Fibroblast of the conjunctiva (primary cell): ENCODE measurements around the gene UGCG.
"Not testable (repeated sequence)": the region's sequence is repeated elsewhere in the genome, so short reads cannot be mapped to it uniquely, and the experiment has no call there.

Source experiments
- DNase-seq: peaks from one replicate; pipeline ENCODE4 v3.0.0-alpha.2; 2010; ENCODE audit warnings: low read depth

The UGCG gene

DNA sequence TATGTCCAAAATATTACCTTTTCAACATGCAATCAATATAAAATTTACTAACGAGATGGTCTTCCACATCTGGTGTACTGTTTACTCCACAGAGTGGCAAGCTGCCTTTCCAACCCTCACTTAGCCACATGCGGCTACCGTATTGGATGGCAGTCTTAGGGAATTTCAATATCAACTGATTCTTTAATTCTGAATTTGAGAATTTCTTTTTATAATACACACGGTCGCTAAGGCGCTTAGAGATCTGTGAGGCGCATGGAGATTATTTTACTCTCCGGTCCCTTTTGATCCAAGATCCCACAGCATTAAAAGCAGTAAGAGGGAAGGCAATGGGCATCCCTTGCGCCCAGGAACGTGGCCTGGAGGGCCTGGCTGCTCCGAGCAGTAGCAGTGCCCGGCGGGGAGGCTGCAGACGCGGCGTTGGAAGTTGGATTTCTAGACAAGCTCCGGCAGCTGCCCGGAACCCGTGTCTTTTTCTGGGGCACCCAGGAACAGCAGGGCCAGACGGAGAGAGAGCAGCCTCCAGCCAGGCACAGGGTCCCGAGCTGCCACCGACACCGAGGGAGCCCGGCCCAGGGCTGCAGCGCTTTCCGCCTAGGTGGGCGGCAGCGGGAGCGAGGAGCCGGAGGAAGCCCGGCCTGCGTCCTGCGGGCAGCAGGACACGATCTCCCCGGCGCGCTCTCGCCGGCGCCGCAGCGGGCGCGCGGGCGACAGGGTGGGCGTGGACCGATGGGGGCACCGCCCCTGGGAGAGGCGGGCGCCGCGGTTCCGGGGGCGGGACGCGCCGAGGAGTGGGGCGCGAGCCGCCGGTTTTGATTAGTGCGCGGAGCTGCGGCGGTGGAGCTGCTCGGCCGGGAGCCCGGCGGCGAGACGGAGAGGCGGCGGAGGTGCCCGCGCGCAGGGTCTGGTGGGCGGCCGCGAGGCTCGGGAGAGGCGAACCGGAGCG is at the start of gene UGCG:
Gene UGCG (plus strand): TSS at position 819 of the 946 bp plus-strand sequence. CDS start 402 bp downstream, outside the sequence.
- peak; percentile 76 for DNase-seq

GRCh38 chr9:111851553-111851952 is 45.1 kb upstream of the UGCG start:
- no peak for DNase-seq

GRCh38 chr9:111852291-111852690 is 44.3 kb upstream of the UGCG start:
- DNase-seq, result no peak

DNA sequence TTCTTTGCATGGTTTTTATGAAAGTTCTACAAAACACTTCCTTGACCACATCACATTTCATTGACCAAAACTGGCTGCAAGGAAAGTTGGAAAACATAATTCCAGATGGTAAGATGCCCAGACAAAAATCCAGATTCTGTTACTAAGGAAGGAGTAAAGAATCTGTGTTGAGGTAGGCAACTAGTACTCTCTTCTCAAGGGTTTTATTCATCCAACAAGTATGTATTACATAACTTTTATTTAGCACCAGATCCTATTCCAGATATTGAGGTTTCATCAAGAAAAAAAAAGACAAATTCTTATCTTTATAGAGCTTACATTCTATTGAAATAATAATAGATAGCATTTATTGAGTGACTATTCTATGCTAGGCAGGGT is 43.2 kb upstream of the UGCG start:
- DNase-seq, result no peak

- no peak for DNase-seq
Measured at GRCh38 chr9:111854799-111855198, 41.8 kb upstream of the UGCG start.

DNA sequence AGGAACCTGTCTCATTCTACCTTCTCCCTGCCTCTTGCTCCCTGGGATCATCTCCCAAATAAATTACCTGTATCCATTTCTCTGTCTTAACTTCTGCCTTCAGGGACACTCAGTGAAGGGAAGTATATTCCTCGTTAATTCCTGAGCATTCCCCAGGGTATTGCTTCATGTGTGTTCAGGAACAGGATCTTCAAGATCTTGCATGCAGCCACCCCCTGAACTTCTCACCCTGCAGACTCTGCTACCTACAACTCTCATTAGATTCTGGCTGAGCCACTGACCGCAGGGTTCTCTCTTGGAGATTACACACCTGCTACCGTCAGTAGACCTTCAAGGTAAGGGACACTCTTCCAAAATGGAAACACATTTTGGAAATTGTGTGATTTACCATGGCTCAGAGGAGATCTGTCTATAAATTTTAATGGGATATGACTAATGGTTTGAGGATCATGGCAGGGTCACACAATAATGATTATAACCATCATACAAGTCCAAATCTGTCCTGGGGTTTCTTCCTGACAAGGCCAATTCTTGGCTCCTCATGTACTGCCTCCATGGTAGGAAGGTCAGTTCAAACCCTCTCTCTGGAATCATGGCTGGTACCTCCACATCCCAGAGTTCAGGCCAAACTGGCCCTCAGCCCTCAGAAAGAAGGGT is 38.9 kb upstream of the UGCG start:
- DNase-seq, result no peak

GRCh38 chr9:111860443-111860842 is 36.2 kb upstream of the UGCG start:
- no peak for DNase-seq

DNA sequence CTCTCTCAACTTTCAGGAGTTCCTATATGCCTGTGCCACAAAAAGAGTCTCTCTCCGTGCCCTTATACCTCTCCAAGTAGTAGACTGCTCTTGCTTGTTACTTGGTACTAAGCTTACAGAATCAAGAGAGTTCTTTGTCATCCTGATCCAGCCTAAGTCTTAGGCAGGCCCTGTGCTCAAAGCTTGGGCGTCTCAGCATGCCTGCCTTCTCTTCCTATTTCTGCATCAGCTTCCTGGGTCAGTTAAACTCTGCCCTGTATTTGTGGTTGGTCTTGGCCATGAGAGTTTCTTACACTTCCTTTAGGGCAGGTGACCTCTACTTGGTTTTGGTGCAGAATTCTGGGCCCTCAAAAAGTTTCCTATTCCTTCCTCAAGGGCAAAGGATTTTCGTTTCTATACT is 33.0 kb upstream of the UGCG start:
- no peak for DNase-seq

DNA sequence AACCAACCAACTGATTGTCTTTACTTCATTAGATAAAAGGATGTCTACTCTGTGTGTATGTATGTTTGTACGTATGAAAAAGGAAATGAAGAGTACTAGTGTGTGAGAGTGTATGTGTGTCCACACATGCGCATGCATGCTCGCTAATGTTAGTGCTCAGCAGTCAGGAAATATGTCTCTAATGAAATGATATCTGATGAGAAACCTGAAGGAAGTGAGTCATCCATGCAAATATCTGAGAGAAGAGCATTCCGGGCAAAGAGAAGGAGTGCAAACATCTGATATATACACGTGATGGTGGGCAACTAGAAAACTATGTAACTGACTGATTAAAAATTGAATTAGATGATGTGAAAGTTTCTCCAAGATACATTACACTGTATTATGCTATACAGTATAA is 29.6 kb upstream of the UGCG start:
- DNase-seq, result no peak

DNA sequence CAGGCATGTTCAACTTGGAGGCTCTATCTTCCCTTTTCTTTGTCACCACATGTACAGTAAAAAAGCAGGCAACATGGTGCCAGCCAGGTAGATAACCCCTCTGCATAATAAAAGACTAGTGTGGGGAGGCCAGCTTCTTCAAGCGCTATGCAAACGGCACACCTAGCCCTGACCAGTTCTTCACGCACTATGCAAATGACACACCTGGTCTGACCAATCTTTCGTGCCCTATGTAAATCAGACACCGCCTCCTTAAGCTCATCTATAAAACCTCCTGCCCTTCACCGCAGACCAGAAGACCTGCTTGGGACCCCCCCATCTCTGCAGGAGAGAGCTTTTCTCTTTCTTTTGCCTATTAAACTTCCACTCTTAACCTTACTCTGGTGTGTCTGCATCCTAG is 28.1 kb upstream of the UGCG start:
- DNase-seq, result no peak

DNA sequence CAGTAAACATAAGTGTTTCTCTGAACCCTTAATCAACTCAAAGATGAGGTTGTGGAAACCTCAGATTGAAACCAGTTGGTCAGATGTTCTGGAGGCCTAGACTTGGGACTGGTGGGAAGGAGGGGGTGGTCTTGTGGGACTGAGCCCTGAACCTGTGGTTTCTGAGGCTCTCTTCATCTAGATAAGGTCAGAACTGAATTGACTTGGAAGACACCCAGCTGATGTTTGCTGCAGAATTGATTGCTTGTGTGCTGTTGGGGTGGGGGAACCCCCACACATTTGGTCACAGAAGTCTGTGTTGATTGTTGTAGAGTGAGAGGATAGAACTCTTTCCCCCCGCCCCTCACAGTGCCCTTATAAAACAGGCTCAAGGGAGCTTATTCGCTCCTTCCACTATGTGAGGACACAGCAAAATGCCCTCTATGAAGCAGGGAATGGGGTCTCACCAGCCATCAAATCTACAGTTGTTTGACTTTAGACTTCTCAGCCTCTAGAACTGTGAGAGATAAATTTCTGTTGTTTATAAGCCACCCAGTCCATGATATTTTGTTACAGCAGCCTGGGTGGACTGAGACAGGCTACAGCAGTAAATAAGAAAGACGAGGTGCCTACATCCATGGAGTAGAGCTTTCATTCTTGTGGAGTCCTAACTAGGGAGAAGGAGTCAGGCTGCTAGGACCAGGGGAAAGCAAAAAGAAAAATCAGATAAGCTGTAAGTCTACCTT is 25.7 kb upstream of the UGCG start:
- no peak for DNase-seq

GRCh38 chr9:111871499-111871855 is 25.1 kb upstream of the UGCG start:
- DNase-seq, result no peak

DNA sequence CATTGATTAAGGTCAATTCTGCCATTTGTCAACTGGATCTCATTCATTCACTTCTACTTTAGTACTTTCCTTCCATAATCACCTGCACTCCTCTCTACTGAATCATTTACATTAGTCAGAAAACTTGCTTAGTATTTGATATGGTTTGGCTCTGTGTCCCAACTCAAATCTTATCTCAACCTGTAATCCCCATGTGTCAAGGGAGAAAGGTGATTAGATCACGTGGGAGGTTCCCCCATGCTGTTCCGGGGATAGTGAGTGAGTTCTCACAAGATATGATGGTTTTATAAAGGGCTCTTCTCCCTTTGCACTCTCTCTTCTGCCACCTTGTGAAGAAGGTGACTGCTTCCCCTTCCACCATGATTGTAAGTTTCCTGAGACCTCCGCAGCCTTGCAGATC is 23.7 kb upstream of the UGCG start:
- DNase-seq, result no peak

DNA sequence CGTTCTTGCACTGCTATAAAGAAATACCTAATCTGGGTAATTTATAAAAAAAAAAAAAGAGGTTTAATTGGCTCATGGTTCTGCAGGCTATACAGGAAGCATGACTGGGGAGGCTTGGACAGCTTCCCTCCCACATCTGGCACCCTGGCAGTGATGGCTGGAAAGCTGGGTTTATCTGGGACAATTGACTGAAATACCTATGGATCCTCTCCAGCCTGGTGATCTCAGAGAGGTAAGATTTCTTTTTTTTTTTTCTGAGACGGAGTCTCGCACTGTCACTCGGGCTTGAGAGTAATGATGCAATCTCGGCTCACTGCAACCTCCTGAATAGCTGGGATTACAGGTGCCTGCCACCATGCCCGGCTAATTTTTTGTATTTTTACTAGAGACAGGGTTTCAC is 22.7 kb upstream of the UGCG start:
- no peak for DNase-seq

- no peak for DNase-seq
Measured at GRCh38 chr9:111874500-111874899, 22.1 kb upstream of the UGCG start.

- not testable (repeated sequence) for DNase-seq
Measured at GRCh38 chr9:111875291-111875690, 21.3 kb upstream of the UGCG start.

GRCh38 chr9:111875691-111876090 is 20.9 kb upstream of the UGCG start:
- DNase-seq, result not testable (repeated sequence)

DNA sequence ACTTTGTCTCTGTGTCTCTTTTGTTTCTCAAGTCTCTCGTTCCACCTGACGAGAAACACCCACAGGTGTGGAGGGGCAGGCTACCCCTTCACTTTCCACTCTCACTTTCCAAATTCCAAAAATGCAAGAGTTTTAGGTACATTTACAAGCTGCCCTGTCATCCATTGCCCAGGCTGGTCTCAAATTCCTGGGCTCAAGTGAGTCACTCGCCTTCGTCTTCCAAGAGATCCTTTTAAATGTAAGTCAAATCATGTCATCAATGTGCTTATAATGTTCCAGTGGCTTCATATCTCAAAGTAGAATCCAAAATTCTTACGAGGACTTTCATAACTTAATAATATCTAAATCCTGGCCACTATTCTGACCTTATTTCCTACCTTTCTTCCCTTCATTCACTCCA is 20.4 kb upstream of the UGCG start:
- DNase-seq, result no peak

- DNase-seq, result no peak
Measured at GRCh38 chr9:111877420-111877819, 19.2 kb upstream of the UGCG start.

DNA sequence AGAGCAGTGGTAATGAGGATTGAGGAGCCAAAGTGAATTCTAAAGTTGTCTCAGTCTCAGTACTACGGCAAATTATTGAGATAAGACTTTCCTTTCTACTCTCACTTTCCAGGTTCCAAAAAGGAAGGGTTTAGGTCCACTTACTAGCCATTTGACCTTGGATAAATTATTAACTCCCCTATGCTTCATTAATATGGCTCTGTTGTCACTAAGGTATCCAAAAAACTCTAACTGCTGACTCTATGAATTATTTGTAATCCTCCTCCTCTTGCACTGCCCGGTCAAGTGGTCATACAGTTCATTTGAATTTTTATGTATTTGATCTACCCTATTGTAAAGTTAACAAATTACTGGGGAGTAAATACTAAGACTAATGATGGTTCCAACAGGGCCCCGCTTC is 17.7 kb upstream of the UGCG start:
- no peak for DNase-seq

- DNase-seq, result no peak
Measured at GRCh38 chr9:111886983-111887718, 9.5 kb upstream of the UGCG start.

GRCh38 chr9:111890334-111890733 is 6.3 kb upstream of the UGCG start:
- DNase-seq, result no peak
